OCI-LY7 (cell line): Measurements from ENCODE around the gene DBN1. TPM values are rescaled to one million over a fixed set of nuclear protein-coding genes. Genes with fewer than 3 reads are reported as not detected.

ENCODE experiments used
- BruUV-seq: library from RNA; stranded (reverse); fragments of 400-500 nt; replicated peaks from 2 replicates; lab custom pipeline; 2021; lab: Mats Ljungman, UMichigan
- CTCF ChIA-PET: fragments of 300-600 bp; sonication (Branson Sonifier 250); formaldehyde crosslinking; loops from one replicate; lab custom pipeline; 2022; ENCODE audit warnings: antibody characterized with exemption; ENCODE audit not compliant: unreplicated experiment; lab: Charles Lee
- POLR2A ChIA-PET: fragments of 300-600 bp; sonication (Branson Sonifier 250); formaldehyde crosslinking; loops from one replicate; lab custom pipeline; 2022; ENCODE audit warnings: antibody characterized with exemption; lab: Charles Lee
- DNase-seq: peaks from one replicate; pipeline ENCODE4 v3.0.0-alpha.2; 2015; ENCODE audit warnings: low spot score
- H2AFZ ChIP-seq: fragments of 200-600 bp; sonication (generic), shearing (Covaris generic); 2 replicates; pipeline ENCODE4 v1.6.1; 2014; ENCODE audit warnings: mild to moderate bottlenecking, antibody characterized with exemption, low read length, moderate library complexity
- H3K27ac ChIP-seq: fragments of 200-600 bp; sonication (generic); 2 replicates; pipeline ENCODE4 v1.5.1; 2014; ENCODE audit warnings: mixed run types, low read depth, mild to moderate bottlenecking, moderate library complexity, low read length, inconsistent platforms; ENCODE audit not compliant: poor library complexity, severe bottlenecking
- H3K36me3 ChIP-seq: fragments of 200-600 bp; sonication (generic); 2 replicates; pipeline ENCODE4 v1.6.1; 2014; ENCODE audit warnings: mild to moderate bottlenecking, antibody characterized with exemption, low read length, moderate library complexity, mixed read lengths; ENCODE audit not compliant: insufficient read depth
- H3K4me1 ChIP-seq: fragments of 200-600 bp; sonication (generic); 2 replicates; pipeline ENCODE4 v1.5.1; 2014; ENCODE audit warnings: mild to moderate bottlenecking, low read length; ENCODE audit not compliant: insufficient read depth, poor library complexity, severe bottlenecking
- H3K4me2 ChIP-seq: fragments of 200-600 bp; sonication (generic); 2 replicates; pipeline ENCODE4 v1.6.1; 2014; ENCODE audit warnings: mild to moderate bottlenecking, low read length
- H3K4me3 ChIP-seq: fragments of 200-600 bp; sonication (generic); 2 replicates; pipeline ENCODE4 v1.5.1; 2014; ENCODE audit warnings: mild to moderate bottlenecking, low read depth, low read length; ENCODE audit not compliant: poor library complexity, severe bottlenecking
- H3K79me2 ChIP-seq: fragments of 200-600 bp; sonication (generic); 2 replicates; pipeline ENCODE4 v1.6.1; 2016; ENCODE audit warnings: low read depth, mild to moderate bottlenecking, low read length, moderate library complexity, mixed read lengths; ENCODE audit not compliant: insufficient read depth
- H3K9me2 ChIP-seq: fragments of 200-600 bp; sonication (generic); 2 replicates; pipeline ENCODE4 v1.6.1; 2016; ENCODE audit warnings: mild to moderate bottlenecking, low read length, mixed read lengths; ENCODE audit not compliant: insufficient read depth
- H3K9me3 ChIP-seq: fragments of 200-600 bp; sonication (generic); 2 replicates; pipeline ENCODE4 v1.6.1; 2014; ENCODE audit warnings: mild to moderate bottlenecking, mixed run types, low read length, mixed read lengths
- H4K20me1 ChIP-seq: fragments of 200-600 bp; sonication (generic); 2 replicates; pipeline ENCODE4 v1.6.1; 2014; ENCODE audit warnings: mild to moderate bottlenecking, antibody characterized with exemption, low read length, moderate library complexity, mixed read lengths; ENCODE audit not compliant: insufficient read depth
- CTCF ChIP-seq: fragments of 200-600 bp; sonication (generic); conservative IDR thresholded peaks from 2 replicates; pipeline ENCODE4 v1.5.1; 2014; ENCODE audit warnings: mild to moderate bottlenecking, antibody characterized with exemption, low read length, moderate library complexity, mixed read lengths
- EZH2phosphoT487 ChIP-seq: fragments of 200-600 bp; sonication (generic); IDR thresholded peaks from 2 replicates; pipeline ENCODE4 v1.6.1; 2018; ENCODE audit warnings: low read depth, borderline replicate concordance, mild to moderate bottlenecking, mixed run types, antibody characterized with exemption, low read length, moderate library complexity, mixed read lengths
- intact Hi-C: fragments of 100-400 bp; cut with micrococcal nuclease; formaldehyde crosslinking; loops from one replicate; pipeline ENCODE4 v1.10.0; 2022; ENCODE audit not compliant: unreplicated experiment
- total RNA-seq, 2 experiments: library from RNA; depleted of rRNA in 1 of 2; stranded (reverse); fragments of >200 nt in 1 of 2; shearing (Covaris generic) in 1 of 2; gene quantifications; 2 replicates each; pipeline ENCODE4 v1.2.3, GENCODE V29; 2014 to 2022

DBN1 gene
- total RNA-seq, 2 experiments from 2014 or later = 11.7 to 22.0 TPM

DNA sequence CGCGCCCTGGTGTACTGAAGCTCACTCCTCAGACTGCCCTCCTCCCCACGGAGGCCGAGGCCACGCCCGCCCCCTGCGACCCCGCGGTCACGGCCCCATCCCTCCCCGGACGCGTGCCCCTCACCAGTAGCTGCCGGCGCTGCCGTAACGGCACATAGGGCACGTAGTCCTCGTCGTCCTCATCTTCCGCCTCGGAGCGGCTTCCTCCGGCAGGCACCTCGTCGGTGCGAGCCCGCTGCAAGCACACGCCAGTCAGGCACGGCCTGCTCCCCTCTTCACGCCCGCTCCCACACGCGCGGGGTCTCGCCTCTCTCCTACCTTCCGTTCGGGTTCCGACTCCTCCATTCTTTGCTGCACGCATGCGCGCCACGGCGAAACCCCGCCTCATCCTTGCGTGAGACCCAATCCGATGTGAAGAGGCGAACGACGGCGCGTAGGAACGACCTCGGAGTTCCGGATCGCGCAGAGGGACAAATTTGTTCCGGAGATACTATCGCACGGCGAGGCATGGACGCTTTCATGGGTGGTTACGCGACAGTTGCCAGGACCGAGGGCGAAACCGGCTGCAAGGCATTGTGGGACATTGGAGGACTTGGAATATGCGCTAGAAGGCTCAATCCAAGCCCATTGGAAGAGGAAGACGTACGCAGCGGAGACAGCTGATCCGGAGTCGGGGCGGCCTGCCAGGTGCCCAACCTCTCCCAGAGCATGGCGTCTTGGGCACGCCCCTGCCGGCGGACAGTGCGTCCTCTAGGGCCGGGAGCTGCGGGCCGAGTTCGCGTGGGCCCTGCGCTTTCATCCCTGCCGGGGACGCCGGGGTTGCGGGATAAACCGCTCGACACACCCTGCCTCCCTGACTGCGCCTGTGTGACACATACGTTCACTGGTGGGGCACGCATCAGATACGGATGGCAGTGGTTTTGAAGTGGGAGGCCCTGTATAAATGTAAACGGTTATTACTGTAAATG, 43.5 kb upstream of the DBN1 start, which contains the start of gene DDX41:
Gene DDX41, minus strand, starts transcription at position 361 of the 968 bp plus-strand sequence. Its CDS starts 16 bp downstream, at position 345.
- ChIA-PET CTCF (interaction anchor here (1.0 to 1.6 kb wide), 2 partner anchors 9 to 165 kb away, joined by 3 read pairs; no protein-coding TSS in a partner anchor), POLR2A (interaction anchor here (0.7 to 1.2 kb wide), 6 partner anchors 8 to 38 kb away, joined by 3 to 6 read pairs (median 4); no protein-coding TSS in a partner anchor)
- peaks cover 74% of the 10 kb centered on the region for H3K36me3 ChIP-seq
- peaks cover 38% of the 10 kb centered on the region for H3K79me2 ChIP-seq
- H3K4me1 ChIP-seq = peaks cover 43% of the 10 kb centered on the region
- no peaks in the 10 kb centered on the region for H3K9me2 ChIP-seq
- peak within 1 kb of the TSS; percentile 54; the same call in 1 of the 2 replicates for H2AFZ ChIP-seq
- TF ChIP-seq CTCF (peak; percentile 17; the same call in 1 of the 2 replicates), EZH2phosphoT487 (no peak)
- peak; percentile 96 for DNase-seq
- intact Hi-C loops = no loop called here
- peak within 1 kb of the TSS; percentile 95 for H3K4me2 ChIP-seq
- H3K9me3 ChIP-seq = no peaks in the 10 kb centered on the region
- peak within 1 kb of the TSS; percentile 59 for H3K27ac ChIP-seq
- peak within 1 kb of the TSS; percentile 92 for H3K4me3 ChIP-seq
- H4K20me1 ChIP-seq = no peaks in the 10 kb centered on the region
- BruUV-seq = TSS peak; percentile 85

DNA sequence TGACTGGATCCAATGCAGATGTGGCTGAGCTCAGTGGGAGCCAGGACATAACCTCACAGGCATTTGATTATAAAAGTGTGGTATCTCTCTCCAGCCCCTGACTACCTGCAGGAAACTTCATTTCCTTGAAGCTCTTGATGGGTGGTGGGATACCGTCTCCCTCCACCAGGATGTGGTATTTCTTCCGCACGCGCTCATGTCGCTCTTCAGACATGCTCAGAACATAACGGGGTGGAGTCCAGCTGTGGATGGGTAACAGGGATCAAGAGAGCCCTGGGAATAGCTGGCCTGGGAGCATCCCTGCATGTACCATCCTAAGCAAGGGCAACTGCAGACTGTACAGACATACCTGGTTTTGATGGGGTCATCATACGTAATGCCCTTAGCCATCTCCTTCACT, 42.1 kb upstream of the DBN1 start:
- H3K79me2 ChIP-seq = peaks cover 38% of the 10 kb centered on the region
- H3K36me3 ChIP-seq = peaks cover 74% of the 10 kb centered on the region
- TF ChIP-seq EZH2phosphoT487 (no peak), CTCF (no peak)
- H3K27ac ChIP-seq = no peak overlapping the region
- ChIA-PET CTCF (interaction anchor here (0.6 kb wide), 2 partner anchors 158 to 605 kb away, joined by 3 to 4 read pairs; partner anchors contain the start of gene RGS14), POLR2A (interaction anchor here (0.6 to 1.2 kb wide), 3 partner anchors 8 to 40 kb away, joined by 3 to 5 read pairs (median 4); no protein-coding TSS in a partner anchor)
- no TSS peak for BruUV-seq
- peak overlapping the region; percentile 95 for H3K4me2 ChIP-seq
- no peaks in the 10 kb centered on the region for H3K9me3 ChIP-seq
- peaks cover 45% of the 10 kb centered on the region for H3K4me1 ChIP-seq
- peak overlapping the region; percentile 92 for H3K4me3 ChIP-seq
- intact Hi-C loops = no loop called here
- no peaks in the 10 kb centered on the region for H3K9me2 ChIP-seq
- no peaks in the 10 kb centered on the region for H4K20me1 ChIP-seq
- no peak for DNase-seq
- H2AFZ ChIP-seq = no peak overlapping the region
